ENCODE results near the gene ITLN2.

DNA sequence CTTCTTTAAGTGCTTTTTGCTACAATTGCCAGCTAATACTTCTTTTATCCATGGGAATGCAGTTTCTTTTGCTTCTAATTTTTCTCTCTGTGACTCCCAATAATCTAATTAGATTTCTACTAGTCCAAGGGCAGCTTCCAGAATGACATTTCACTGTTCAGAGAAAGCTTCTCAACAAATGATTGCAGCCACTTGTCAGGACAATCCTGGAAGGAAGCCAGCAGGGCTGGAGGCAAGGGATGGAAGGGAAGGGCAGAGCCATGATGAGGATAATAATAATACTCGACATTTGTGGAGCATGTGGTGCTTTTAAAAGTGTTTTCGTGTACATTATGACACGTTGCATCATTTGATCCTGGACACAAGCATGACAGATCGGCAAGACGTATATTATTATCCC lies 46.9 kb upstream of the ITLN2 start:
- TF ChIP-seq, protein P1, sequence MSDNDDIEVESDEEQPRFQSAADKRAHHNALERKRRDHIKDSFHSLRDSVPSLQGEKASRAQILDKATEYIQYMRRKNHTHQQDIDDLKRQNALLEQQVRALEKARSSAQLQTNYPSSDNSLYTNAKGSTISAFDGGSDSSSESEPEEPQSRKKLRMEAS (IDR thresholded peaks at IDR 0.05; ENCODE audit: low read depth, low read length), result no peak
- TF ChIP-seq SP1 (IDR thresholded peaks at IDR 0.05; ENCODE audit: low read depth, low read length), result no peak
- no peak for TF ChIP-seq RCOR1 (conservative IDR thresholded peaks at IDR 0.05; ENCODE audit: low read depth, low read length)
- TF ChIP-seq EP300 (IDR thresholded peaks at IDR 0.05; ENCODE audit: borderline replicate concordance in 1 of 2, control insufficient read depth in 1 of 2, low read depth in 2 of 2, low read length in 2 of 2), result no peak
- TF ChIP-seq SMARCA5 (IDR thresholded peaks at IDR 0.05), result no peak
- TF ChIP-seq, protein P2, sequence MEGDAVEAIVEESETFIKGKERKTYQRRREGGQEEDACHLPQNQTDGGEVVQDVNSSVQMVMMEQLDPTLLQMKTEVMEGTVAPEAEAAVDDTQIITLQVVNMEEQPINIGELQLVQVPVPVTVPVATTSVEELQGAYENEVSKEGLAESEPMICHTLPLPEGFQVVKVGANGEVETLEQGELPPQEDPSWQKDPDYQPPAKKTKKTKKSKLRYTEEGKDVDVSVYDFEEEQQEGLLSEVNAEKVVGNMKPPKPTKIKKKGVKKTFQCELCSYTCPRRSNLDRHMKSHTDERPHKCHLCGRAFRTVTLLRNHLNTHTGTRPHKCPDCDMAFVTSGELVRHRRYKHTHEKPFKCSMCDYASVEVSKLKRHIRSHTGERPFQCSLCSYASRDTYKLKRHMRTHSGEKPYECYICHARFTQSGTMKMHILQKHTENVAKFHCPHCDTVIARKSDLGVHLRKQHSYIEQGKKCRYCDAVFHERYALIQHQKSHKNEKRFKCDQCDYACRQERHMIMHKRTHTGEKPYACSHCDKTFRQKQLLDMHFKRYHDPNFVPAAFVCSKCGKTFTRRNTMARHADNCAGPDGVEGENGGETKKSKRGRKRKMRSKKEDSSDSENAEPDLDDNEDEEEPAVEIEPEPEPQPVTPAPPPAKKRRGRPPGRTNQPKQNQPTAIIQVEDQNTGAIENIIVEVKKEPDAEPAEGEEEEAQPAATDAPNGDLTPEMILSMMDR (IDR thresholded peaks at IDR 0.05 in 2 of 3, conservative IDR thresholded peaks at IDR 0.05 in 1 of 3; ENCODE audit: control insufficient read depth in 2 of 3, extremely low read depth in 1 of 3, insufficient read depth in 1 of 3, low read depth in 3 of 3, low read length in 3 of 3), result no peak
- TF ChIP-seq ZSCAN29 (IDR thresholded peaks at IDR 0.05), result no peak
- no peak for TF ChIP-seq RELA (IDR thresholded peaks at IDR 0.05; ENCODE audit: borderline replicate concordance, partially characterized antibody)
- TF ChIP-seq EZH2 (IDR thresholded peaks at IDR 0.05; ENCODE audit: borderline replicate concordance, control insufficient read depth, low read depth, low read length), result no peak
- no peak for TF ChIP-seq SIX5 (IDR thresholded peaks at IDR 0.05; ENCODE audit: low read depth, low read length, severe bottlenecking)
- TF ChIP-seq SMAD5 (IDR thresholded peaks at IDR 0.05; ENCODE audit: low read depth), result no peak
- no peak for TF ChIP-seq NFXL1 (IDR thresholded peaks at IDR 0.05; ENCODE audit: borderline replicate concordance)
